SK-N-SH treated with all-trans-retinoic acid at 6 μM for 48 hours (cell line): Measurements from ENCODE around the gene ABHD6.

Source experiments
- CSDC2 ChIP-seq: fragments of 250-450 bp; sonication (Bioruptor Pico); IDR thresholded peaks from 2 replicates; pipeline ENCODE4 v1.5.0; 2020; ENCODE audit warnings: mild to moderate bottlenecking, moderate library complexity
- CSRNP3 ChIP-seq: fragments of 250-450 bp; sonication (Bioruptor Pico); IDR thresholded peaks from 2 replicates; pipeline ENCODE4 v1.5.1; 2021; ENCODE audit warnings: mild to moderate bottlenecking, moderate library complexity
- PATZ1 ChIP-seq: fragments of 250-450 bp; sonication (Bioruptor Pico); IDR thresholded peaks from 2 replicates; pipeline ENCODE4 v1.8.0; 2020; ENCODE audit warnings: mild to moderate bottlenecking, moderate library complexity, borderline replicate concordance
- PPARA ChIP-seq: fragments of 250-450 bp; sonication (Bioruptor Pico); IDR thresholded peaks from 2 replicates; pipeline ENCODE4 v1.5.0; 2020; ENCODE audit warnings: mild to moderate bottlenecking, borderline replicate concordance
- RARB ChIP-seq: fragments of 250-450 bp; sonication (Bioruptor Pico); IDR thresholded peaks from 2 replicates; pipeline ENCODE4 v1.8.0; 2021; ENCODE audit warnings: mild to moderate bottlenecking, moderate library complexity
- SNAI2 ChIP-seq: fragments of 250-450 bp; sonication (Bioruptor Pico); IDR thresholded peaks from 2 replicates; pipeline ENCODE4 v1.5.0; 2020; ENCODE audit warnings: mild to moderate bottlenecking, moderate library complexity
- ZFP3 ChIP-seq: fragments of 250-450 bp; sonication (Bioruptor Pico); IDR thresholded peaks from 2 replicates; pipeline ENCODE4 v1.5.0; 2020; ENCODE audit warnings: mild to moderate bottlenecking, moderate library complexity
- ZNF565 ChIP-seq: fragments of 450-650 bp; formaldehyde crosslinking; conservative IDR thresholded peaks from 2 replicates; pipeline ENCODE4 v1.5.0; 2020; ENCODE audit warnings: low read depth, mild to moderate bottlenecking, moderate library complexity
- ZNF70 ChIP-seq: fragments of 450-650 bp; formaldehyde crosslinking; IDR thresholded peaks from 2 replicates; pipeline ENCODE4 v1.5.0; 2020; ENCODE audit warnings: mild to moderate bottlenecking, moderate library complexity

- TF ChIP-seq SNAI2, result no peak
- TF ChIP-seq PPARA, result no peak
- no peak for TF ChIP-seq ZNF565 (CRISPR knock-in tag)
- TF ChIP-seq RARB (CRISPR knock-in tag), result no peak
- no peak for TF ChIP-seq PATZ1 (CRISPR knock-in tag)
- TF ChIP-seq ZNF70, result no peak
- no peak for TF ChIP-seq ZFP3 (CRISPR knock-in tag)
- no peak for TF ChIP-seq CSRNP3
- TF ChIP-seq CSDC2 (CRISPR knock-in tag), result no peak
These were observed 46.7 kb upstream of the ABHD6 start for GRCh38 chr3:58190882-58191281.
